Adipose tissue (tissue), 3 donors: ENCODE measurements around the gene ZNF454. TPM values are rescaled to one million over a fixed set of nuclear protein-coding genes. Genes with fewer than 3 reads are reported as not detected.

Experiments used
- H3K27ac ChIP-seq: one replicate; pipeline ENCODE4 v1.5.1; 2013; ENCODE audit warnings: low read depth, low read length
- WGBS, 3 donors: extraction: QIAGEN DNeasy Blood & Tissue Kit; methylation state at CpG; one replicate each; pipeline ENCODE4 v1.1.7; 2013; 5-methylcytosine and 5-hydroxymethylcytosine counted together
- polyA plus RNA-seq, 3 donors: library from polyadenylated mRNA; stranded (reverse); fragments of 200-250 nt; gene quantifications; one replicate each; pipeline ENCODE4 v1.2.3, GENCODE V29; 2013
- donor health status: healthy with polysubstance abuse.
- donor health status: Bipolar disorder and iron deficiency.
- donor health status: healthy.

Gene ZNF454
- 1 to 10 TPM in 1 of 3 donors, under 1 TPM in 2; 0.61 to 1.8 (median 0.72) TPM for polyA plus RNA-seq

DNA sequence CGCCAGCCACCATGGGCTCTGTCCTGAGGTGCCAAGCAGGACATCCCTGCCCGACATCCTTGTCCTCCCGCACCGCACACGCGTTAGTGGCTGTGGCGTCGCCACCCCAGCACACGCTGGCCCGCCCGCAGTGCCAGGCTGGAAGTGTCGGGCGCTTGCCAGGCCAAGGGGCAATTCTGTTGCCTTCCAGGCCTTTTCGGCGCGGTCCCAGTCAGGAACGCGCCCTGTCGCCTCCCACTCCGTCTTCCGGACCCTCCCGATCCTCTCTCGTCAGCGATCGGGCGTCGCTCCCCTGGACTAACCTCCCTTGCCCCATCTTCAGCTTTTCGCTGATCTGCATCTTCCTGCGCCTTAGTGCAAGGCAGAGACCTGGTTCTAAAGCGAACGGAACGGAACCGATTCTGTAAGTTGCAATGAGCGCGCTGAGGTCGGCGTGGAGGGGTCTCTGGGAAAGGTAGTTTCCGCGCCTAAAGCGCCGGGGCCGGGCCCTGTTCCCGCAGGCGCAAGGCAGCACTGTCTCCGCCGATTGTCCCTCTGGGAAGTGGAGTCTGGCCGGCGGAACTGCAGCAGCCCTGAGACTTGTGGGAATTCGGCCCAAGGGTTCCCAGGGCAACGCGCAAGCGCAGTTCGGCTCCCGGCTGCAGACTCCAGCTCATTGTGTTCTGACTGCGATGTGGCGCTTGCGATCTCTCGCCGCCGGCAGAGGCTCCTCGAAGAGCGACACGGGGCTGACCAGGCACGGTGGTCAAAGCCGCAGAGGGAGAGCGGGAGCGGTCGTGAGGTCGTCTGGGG is at the start of gene ZNF454:
ZNF454 (plus strand) TSS at position 630 of the 792 bp plus-strand sequence. CDS start 1,594 bp downstream, outside the sequence.
- WGBS, 3 donors, result 2 to 4% (median 4%) methylated on average over 69 of the region's 69 CpGs
- H3K27ac ChIP-seq, result no peak within 1 kb of the TSS

DNA sequence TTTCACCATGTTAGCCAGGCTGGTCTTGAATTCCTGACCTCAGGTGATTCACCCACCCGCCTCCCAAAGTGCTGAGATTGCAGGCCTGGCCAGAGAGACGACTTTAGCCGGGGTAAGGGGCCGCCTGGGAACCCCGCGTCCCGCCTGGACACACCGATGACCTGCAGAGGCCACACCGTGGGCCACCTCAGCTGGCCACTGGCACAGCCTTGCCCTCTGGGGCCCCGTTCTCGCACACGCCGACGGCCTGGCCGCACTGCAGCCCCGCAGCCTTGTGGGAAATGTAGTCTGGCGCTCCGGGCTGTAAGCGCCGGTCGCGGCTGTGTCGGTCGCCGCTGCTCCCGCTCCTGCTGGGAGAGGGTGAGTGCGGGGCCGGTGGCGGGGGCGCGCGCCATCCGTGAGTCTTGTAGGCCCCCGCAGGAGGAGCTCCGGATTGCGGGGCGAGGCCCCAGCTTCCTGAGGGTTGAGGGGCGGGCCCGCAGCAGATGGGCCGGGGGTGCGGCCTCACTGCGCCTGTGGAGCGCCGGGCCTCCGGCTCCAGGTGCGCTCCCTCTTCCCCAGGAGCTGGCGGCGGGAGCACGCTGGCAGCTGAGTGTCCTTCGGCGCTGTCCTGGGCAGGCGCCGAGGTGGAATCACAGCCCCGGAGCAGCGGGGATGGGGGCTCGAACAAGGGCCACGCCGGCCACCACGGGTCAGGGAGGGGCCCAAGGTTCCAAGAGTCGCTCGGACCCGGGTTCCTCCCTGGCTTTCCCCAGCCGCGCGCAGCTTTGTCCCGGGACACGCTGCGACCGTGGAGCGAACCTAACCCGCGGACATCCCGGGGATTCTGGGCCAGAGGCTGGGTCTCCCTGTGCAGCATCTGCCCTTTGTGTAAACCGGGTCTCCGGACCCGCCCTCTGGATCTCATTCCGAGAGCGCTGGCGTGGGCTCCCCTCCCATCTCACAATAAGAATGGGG is 45.1 kb upstream of the ZNF454 start, which contains the start of gene ZFP2:
ZFP2 (plus strand) TSS at position 299 of the 957 bp plus-strand sequence. CDS start 35,401 bp downstream, outside the sequence.
- 2% methylated on average over 68 to 79 of the region's 79 CpGs for whole genome bisulfite sequencing, 3 donors
- H3K27ac ChIP-seq, result no peak within 1 kb of the TSS

DNA sequence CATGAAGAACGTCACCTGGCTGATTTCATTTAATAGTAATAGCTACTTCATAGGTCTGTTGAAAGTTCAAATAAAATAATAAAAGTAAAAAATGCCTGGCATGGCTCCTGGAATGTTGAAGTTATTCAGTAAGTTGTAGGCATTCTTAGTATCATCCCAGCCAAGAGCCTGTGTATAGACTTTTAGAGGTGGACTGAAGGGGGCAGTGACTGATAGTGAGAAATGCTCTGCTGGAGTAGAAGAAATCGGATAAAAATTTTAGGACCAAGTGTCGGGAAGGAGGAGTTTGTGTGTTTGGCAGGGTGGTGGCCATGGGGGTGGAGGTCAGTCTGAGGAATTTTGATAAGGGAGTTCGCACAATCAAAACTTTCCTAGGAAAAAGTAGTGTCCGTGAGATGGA is 41.7 kb upstream of the ZNF454 start:
- 76 to 86% (median 85%) methylated on average over 5 of the region's 5 CpGs for WGBS, 3 donors
- no peak overlapping the region for H3K27ac ChIP-seq

DNA sequence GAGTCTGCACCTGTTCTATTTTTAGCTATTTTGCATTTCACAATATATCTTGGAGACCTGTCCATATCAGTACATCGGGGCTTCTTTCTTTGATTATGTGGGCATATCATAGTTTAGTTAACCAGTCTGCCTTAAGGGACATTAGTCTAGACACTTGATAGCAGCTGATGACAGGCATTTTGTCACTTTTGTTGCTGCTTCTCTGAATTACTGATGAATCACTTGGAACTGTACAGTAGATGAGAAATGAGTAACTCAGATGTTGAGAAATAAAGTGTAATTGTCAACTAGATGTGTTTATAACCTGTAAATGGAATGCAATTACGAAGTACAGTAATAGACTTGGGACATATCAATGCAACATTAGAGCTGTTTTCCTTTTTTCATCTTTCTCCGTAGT is 38.1 kb upstream of the ZNF454 start:
- WGBS, 3 donors, result 60 to 94% (median 78%) methylated on average over 3 of the region's 3 CpGs
- no peak overlapping the region for H3K27ac ChIP-seq

DNA sequence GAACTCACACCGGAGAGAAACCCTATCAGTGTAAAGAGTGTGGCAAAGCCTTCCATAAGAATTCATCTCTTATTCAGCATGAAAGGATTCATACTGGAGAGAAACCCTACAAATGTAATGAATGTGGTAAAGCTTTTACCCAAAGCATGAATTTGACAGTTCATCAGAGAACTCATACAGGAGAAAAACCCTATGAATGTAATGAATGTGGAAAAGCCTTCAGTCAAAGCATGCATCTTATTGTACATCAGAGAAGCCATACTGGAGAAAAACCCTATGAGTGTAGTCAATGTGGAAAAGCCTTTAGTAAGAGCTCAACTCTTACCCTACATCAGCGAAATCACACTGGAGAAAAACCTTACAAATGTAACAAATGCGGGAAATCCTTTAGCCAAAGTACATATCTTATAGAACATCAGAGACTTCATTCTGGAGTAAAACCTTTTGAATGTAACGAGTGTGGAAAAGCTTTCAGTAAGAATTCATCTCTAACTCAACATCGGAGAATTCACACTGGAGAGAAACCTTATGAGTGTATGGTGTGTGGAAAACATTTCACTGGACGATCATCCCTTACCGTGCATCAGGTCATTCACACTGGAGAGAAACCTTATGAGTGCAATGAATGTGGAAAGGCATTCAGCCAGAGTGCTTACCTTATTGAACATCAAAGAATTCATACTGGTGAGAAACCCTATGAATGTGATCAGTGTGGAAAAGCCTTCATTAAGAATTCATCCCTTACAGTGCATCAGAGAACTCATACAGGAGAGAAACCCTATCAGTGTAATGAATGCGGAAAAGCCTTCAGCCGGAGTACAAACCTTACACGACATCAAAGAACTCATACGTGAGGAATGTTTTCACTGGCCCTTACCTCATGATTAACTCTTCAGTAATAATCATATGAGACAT is 8.9 kb upstream of the ZNF454 start:
- WGBS, 3 donors, result 92 to 96% (median 96%) methylated on average over 11 of the region's 11 CpGs
- H3K27ac ChIP-seq, result no peak overlapping the region

DNA sequence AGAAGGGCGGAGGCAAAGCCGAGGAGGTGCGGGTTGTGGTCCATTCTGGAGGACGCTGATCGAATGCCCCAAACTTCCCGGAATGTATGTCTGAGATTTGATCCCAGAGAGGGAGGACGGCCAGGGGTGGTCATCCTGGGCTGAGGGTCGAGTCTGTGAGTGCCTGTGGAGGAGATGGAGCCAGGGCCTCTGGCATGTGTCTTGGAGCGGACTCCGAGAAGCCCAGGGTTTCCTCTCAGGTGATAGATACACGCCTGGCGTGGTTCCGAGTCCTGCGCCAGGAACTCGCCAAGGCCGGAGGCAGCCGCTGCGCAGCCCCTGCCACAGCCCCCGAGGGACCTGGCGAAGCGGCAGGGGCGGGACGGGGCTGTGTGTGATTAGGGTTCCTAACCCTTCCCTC is 363 bp downstream of the ZNF454 start:
- no peak overlapping the region for H3K27ac ChIP-seq
- 1 to 4% (median 3%) methylated on average over 18 to 23 of the region's 23 CpGs for WGBS, 3 donors

DNA sequence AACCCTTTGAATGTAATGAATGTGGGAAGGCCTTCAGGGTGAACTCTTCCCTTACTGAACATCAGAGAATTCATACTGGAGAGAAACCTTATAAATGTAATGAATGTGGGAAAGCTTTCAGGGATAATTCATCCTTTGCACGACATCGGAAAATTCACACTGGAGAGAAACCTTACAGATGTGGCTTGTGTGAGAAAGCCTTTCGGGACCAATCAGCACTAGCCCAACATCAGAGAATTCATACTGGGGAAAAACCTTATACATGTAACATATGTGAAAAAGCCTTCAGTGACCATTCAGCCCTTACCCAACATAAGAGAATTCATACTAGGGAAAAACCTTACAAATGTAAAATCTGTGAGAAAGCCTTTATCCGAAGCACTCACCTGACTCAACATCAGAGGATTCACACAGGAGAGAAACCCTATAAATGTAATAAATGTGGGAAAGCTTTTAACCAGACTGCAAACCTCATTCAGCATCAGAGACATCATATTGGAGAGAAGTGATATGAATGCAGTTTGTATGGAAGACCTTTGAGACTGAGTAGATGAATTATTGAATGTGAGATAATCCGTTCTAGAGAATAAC is 24.6 kb downstream of the ZNF454 start:
- 97 to 98% (median 98%) methylated on average over 5 of the region's 5 CpGs for WGBS, 3 donors
- no peak overlapping the region for H3K27ac ChIP-seq

DNA sequence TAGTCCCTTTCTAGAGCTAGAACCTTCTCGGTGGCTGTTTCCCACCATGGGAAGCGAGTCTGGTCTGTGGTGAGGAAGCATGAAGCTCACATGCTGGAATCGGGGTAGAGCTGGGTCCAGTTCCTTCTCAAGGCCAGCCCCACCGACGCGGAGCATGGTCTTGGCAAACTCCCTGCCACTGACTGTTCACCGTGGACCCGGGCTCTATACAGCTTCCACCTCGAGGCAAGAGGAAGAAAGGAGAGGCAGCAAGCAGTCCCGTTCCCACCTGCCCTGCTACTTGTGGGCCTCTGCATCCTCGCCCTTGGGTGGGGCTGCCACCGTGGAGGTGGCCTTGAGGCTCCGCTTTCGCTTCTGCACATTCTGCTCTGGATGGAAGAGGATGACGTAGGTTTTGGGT is 40.4 kb downstream of the ZNF454 start:
- H3K27ac ChIP-seq, result no peak overlapping the region
- WGBS, 3 donors, result 92 to 96% (median 95%) methylated on average over 14 to 15 of the region's 15 CpGs

DNA sequence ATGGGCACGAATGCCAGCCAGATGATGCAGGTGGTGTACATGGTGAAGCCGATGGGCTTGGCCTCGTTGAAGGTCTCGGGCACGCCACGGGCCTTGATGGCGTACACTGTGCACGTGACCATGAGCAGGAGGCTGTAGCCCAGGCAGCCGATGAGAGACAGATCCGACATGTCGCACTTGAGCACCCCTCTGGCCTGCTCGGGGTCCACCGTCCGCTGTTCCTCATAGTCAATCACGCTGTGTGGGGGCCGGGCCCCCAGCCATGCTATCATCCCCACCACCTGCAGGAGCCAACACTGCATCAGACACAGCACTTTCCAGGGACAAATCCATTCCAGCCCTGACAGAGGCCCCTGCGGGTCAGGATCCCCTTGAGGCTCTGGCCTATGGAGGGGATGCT is 41.9 kb downstream of the ZNF454 start:
- no peak overlapping the region for H3K27ac ChIP-seq
- WGBS, 3 donors, result 95 to 98% (median 97%) methylated on average over 17 of the region's 17 CpGs

DNA sequence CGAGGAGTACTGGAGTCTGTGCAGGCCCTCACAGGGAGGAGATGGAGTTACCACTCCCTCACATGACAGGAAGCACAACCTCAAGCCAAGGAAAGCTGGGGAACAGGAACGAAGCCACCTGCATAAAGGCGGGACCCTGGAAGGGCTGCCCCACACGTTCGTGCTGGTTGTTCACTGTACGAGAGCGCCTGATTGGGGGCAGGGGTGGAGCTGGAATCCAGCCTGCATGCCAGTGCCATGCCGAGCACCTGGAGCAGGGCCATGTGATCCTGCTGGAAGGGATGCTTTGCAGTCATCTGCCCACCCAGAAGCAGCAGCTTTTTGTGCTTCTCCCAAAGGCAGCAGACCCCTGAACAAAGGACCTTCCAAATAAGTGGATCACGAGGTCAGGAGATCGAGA is 42.7 kb downstream of the ZNF454 start:
- WGBS, 3 donors, result 93 to 96% (median 93%) methylated on average over 10 of the region's 10 CpGs

DNA sequence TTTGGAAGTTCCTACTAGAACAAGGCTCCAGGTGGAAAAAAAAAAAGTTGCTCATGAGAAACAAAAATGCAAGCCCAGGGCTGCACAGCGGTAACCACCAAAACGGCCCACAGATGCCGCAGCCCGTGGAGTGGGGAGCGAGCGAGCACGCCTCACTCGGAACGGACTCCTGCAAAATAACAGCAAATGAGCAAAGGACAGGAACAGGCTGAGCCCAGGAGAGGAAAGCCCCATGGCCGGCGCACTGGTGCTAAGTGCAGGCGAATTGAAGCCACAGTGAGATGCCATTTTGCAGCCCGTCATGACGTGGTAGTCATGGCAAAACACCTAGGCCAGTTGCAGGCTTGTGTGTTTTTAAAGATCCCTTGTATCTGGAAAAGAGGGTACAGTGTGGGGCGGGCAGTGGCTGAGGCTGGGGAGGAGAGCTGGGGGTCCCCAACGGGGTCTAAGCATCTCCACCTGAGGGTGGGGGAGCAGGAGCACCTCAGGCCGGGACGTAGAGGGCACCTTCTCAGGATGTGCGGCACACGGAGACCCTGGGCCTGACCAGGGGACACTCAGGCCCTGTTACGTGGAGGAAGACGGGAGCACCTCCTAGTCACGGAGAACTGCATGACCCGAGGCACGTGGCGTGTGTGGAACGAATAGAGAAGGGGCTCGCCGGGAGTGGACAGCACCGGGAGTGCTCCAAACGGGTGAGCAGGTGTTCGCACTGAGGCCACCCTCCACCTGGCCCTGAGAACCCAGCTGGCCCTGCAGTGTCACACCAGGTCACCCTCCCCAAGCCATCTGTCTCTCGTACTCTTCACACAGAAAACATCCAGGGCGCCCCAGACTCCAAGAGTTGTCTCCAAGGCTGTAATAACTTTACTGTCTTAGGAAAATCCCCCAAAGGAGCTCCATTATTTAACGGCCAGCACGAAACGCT is 43.4 kb downstream of the ZNF454 start:
- no peak overlapping the region for H3K27ac ChIP-seq
- 94 to 97% (median 96%) methylated on average over 37 of the region's 37 CpGs for WGBS, 3 donors

More for the DNA sequence above, 42.7 kb downstream of the ZNF454 start:
- no peak overlapping the region for H3K27ac ChIP-seq

DNA sequence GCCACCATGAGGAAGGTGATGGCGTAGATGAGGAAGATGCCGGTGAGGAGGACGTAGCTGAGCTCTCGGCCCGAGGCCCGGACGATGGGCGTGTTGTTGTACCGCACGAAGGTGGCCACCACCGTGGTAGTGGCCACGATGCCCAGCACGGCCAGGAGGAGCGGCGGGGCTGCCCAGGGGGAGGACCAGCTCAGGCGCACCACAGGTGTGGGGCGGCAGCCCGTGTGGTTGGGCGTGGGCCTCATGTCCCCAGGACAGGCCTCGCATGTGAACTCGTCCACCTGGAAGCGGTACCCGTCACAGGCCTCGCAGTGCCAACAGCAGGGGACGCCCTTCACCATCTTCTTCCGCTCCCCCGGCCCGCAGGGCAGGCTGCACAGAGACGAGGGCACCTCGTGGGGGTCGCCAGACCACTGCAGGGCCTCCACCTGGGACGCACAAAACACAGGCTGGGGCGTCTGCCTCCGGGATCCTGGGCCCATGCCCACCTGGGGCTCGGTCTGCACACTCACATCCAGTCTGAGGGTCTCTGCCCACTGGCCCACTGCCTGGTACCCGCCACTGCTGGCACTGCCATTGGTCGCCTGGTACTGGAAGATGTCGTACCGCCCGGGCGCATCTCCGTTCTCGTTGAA is 45.4 kb downstream of the ZNF454 start:
- no peak overlapping the region for H3K27ac ChIP-seq
- 97 to 98% (median 98%) methylated on average over 33 to 43 of the region's 43 CpGs for WGBS, 3 donors

DNA sequence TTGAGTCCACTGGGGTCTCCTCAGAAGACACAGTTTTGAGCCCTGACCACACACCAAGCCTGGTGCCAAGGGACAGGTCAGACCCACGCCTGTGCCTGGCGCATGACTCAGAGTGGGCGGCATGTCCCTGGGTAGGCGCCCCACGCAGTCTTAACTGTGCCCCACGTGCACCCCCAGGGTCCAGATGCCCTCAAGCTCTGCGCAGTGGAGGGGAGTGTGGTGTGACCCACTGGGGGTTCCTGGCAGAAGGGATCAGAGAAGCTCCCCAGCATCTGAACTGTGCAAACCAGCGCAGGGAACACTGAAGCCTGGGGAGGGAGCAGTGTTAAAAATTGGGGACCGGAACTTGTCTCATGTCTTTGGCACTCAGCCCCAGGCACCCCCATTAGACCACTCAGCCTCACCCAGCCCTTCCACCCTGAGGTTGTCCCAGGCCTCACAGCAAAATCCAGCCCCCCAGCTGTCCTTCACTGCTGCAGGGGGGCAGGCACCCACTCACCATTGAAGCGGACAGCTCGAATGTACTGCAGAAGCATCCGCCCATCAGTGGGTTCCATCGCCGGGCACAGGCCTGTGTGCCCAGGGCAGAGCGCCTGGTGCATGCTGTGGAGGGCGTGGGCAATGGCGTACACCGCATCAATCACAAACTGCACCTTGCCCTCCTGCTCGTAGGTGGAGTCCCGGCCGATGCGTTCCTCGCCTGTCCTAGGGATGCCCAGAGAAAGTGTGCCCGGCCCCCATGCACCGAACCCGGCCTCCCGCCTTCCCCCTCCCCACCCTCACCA is 47.6 kb downstream of the ZNF454 start:
- no peak overlapping the region for H3K27ac ChIP-seq
- WGBS, 3 donors, result 91 to 92% (median 92%) methylated on average over 27 of the region's 27 CpGs

DNA sequence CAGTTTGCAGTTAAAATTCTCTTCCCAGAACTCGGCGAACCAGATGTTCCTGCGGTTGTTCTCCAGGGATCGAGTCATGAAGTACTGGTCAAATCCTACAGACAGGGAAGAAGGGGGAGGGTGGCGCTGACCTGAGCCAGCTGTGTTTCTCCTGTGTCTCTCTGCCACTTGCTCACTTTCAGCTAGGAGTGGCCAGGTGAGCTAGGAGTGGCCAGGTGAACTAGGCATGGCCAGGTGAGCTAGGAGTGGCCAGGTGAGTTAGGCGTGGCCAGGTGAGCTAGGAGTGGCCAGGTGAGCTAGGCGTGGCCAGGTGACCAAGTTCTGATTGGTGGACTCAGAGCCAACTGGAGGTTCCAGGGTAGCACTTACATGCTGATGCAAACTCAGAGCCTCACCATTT is 48.3 kb downstream of the ZNF454 start:
- 92 to 97% (median 96%) methylated on average over 7 of the region's 7 CpGs for WGBS, 3 donors
- no peak overlapping the region for H3K27ac ChIP-seq

DNA sequence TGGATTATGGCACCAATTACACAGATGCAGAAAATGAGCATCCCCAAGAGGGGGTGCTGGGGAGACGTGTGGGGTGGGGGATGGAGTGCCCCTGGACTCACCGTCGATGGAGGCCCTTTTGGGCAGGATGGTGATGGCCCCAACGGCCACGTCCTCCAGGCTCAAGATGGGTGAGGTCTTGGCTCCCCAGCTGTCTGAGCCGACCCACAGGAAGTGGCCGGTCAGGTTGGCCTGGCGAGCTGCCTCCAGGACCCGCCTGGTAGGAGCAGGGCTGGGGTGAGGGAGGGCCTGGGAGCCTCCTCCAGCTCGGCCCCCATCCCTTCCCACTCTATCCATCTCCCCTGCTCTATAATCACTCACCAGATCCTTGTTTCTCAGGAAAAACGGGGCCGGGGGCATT is 49.5 kb downstream of the ZNF454 start:
- H3K27ac ChIP-seq, result no peak overlapping the region

More for the DNA sequence above, 49.5 kb downstream of the ZNF454 start:
- 85 to 88% (median 86%) methylated on average over 11 to 12 of the region's 12 CpGs for WGBS, 3 donors
